ENCODE data around the gene CAND1. TPM values are rescaled to one million over a fixed set of nuclear protein-coding genes. Genes with fewer than 3 reads are reported as not detected.

CAND1 gene
- total RNA-seq (2022) (149 and 160 TPM in 2 replicates), Bru-seq, nascent RNA (percentile 93 among the genes with signal in this experiment), BruChase-seq, experiment 1, labeled RNA remaining after a 6-hour chase (percentile 97 among the genes with signal in this experiment), BruChase-seq, experiment 2, labeled RNA remaining after a 2-hour chase (percentile 95 among the genes with signal in this experiment)
- long read RNA-seq, full-length matches to known transcripts = 252 of 295 reads
- long read RNA-seq, partial matches to known transcripts = 21 of 295 reads
- long read RNA-seq, other reads (novel, unspliced or antisense) = 22 of 295 reads

DNA sequence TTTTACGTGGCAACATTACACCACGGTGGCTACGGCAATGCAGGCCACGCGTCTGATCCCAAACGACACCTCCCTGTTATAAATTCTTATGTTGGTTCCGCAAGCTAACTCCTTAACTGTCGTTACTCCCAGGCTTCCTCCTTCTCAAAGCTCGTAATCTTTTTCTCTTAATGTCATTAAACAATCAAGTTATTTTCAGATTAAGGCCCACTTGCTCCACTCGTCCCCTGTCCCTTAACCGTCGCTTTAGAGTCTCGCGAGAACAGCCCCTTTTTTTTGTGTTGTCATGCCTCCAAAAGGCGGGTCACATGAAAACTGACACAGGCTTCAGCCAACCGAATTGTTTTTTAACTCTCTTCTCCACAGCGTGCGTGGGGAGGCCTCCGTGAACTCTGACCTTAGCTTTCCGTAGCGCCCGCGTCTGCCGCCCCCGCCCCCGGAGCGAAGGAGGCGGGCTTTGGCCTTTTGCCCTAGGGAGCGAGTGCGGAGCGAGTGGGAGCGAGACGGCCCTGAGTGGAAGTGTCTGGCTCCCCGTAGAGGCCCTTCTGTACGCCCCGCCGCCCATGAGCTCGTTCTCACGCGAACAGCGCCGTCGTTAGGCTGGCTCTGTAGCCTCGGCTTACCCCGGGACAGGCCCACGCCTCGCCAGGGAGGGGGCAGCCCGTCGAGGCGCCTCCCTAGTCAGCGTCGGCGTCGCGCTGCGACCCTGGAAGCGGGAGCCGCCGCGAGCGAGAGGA lies at the start of gene CAND1:
Gene CAND1 (plus strand): TSS at position 463 of the 737 bp plus-strand sequence. CDS start 360 bp downstream, outside the sequence.
- intact Hi-C loops (cut with micrococcal nuclease) = no loop called here
- no peaks in the 10 kb centered on the region for H3K27me3 Mint-ChIP-seq (ENCODE audit: insufficient read depth, unreplicated experiment)
- CTCF ChIA-PET = interaction anchor here (0.6 to 1.4 kb wide), 12 partner anchors 9 to 1896 kb away, joined by 3 to 8 read pairs (median 3); no protein-coding TSS in a partner anchor
- H3K4me3 Mint-ChIP-seq (ENCODE audit: unreplicated experiment) = peak within 1 kb of the TSS; percentile 77
- peak within 1 kb of the TSS; percentile 99 for H3K27ac Mint-ChIP-seq (ENCODE audit: low read depth, unreplicated experiment)
- peaks cover 19% of the 10 kb centered on the region for H3K36me3 Mint-ChIP-seq (ENCODE audit: insufficient read depth, unreplicated experiment)
- H3K4me1 Mint-ChIP-seq (ENCODE audit: insufficient read depth, unreplicated experiment) = peaks cover 14% of the 10 kb centered on the region
- TF ChIP-seq, protein P1, sequence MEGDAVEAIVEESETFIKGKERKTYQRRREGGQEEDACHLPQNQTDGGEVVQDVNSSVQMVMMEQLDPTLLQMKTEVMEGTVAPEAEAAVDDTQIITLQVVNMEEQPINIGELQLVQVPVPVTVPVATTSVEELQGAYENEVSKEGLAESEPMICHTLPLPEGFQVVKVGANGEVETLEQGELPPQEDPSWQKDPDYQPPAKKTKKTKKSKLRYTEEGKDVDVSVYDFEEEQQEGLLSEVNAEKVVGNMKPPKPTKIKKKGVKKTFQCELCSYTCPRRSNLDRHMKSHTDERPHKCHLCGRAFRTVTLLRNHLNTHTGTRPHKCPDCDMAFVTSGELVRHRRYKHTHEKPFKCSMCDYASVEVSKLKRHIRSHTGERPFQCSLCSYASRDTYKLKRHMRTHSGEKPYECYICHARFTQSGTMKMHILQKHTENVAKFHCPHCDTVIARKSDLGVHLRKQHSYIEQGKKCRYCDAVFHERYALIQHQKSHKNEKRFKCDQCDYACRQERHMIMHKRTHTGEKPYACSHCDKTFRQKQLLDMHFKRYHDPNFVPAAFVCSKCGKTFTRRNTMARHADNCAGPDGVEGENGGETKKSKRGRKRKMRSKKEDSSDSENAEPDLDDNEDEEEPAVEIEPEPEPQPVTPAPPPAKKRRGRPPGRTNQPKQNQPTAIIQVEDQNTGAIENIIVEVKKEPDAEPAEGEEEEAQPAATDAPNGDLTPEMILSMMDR (IDR thresholded peaks at IDR 0.05; ENCODE audit: unreplicated experiment) = no peak
- peaks cover 4% of the 10 kb centered on the region for H3K9me3 Mint-ChIP-seq (ENCODE audit: unreplicated experiment)
- no TSS peak for BruUV-seq (replicated peaks)
- DNase-seq (ENCODE audit: unreplicated experiment) = peak; percentile 99
- POLR2A ChIA-PET = interaction anchor here (0.6 to 5.6 kb wide), 42 partner anchors 8 to 1137 kb away, joined by 3 to 58 read pairs (median 4); partner anchors contain the start of genes MDM1 and TMBIM4

DNA sequence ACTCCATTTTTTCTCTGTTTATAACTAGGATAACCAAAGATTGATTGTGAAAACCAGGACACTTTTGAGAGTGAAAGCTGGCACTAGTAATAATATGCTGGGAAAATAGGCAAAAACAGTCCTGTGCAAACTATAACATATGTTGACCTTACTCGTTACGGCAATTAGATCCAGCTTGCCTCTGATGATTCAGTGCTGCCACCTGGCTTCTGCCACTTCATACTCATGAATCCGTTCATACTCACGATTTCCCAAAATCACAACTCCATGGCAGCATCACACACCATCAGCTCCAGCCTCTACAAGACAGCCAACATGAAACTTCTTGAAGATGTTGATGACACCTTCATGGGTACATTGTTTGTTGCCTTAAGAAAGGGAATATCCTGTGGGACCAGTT lies 49.1 kb upstream of the CAND1 start:
- intact Hi-C loops (cut with micrococcal nuclease) = loop anchor here (1.0 kb wide), 4 partner anchors 59 to 316 kb away; no protein-coding TSS in a partner anchor
- CTCF ChIA-PET = interaction anchor here (0.6 to 4.9 kb wide), 50 partner anchors 14 to 491 kb away, joined by 3 to 81 read pairs (median 5); partner anchors contain the start of gene CAND1
- TF ChIP-seq, protein P1 (IDR thresholded peaks at IDR 0.05; ENCODE audit: unreplicated experiment) = peak; percentile 42
- POLR2A ChIA-PET = no interaction called here
- Mint-ChIP-seq H3K27me3 (ENCODE audit: insufficient read depth, unreplicated experiment) (peaks cover 40% of the 10 kb centered on the region), H3K4me3 (ENCODE audit: unreplicated experiment) (no peak overlapping the region), H3K36me3 (ENCODE audit: insufficient read depth, unreplicated experiment) (no peaks in the 10 kb centered on the region), H3K4me1 (ENCODE audit: insufficient read depth, unreplicated experiment) (no peaks in the 10 kb centered on the region), H3K9me3 (ENCODE audit: unreplicated experiment) (no peaks in the 10 kb centered on the region), H3K27ac (ENCODE audit: low read depth, unreplicated experiment) (no peak overlapping the region)
- no TSS peak for BruUV-seq (replicated peaks)
- peak; percentile 65 for DNase-seq (ENCODE audit: unreplicated experiment)

GRCh38 chr12:67222302-67222701 lies 46.9 kb upstream of the CAND1 start:
- BruUV-seq (replicated peaks) = no TSS peak
- DNase-seq (ENCODE audit: unreplicated experiment) = peak; percentile 50
- ChIA-PET POLR2A (interaction anchor here (0.6 kb wide), 1 partner anchor 199 kb away, joined by 3 read pairs; no protein-coding TSS in a partner anchor), CTCF (interaction anchor here (0.7 to 4.9 kb wide), 33 partner anchors 8 to 532 kb away, joined by 3 to 81 read pairs (median 4); no protein-coding TSS in a partner anchor)
- no peaks in the 10 kb centered on the region for H3K4me1 Mint-ChIP-seq (ENCODE audit: insufficient read depth, unreplicated experiment)
- no peaks in the 10 kb centered on the region for H3K36me3 Mint-ChIP-seq (ENCODE audit: insufficient read depth, unreplicated experiment)
- no peak overlapping the region for H3K4me3 Mint-ChIP-seq (ENCODE audit: unreplicated experiment)
- TF ChIP-seq, protein P1 (IDR thresholded peaks at IDR 0.05; ENCODE audit: unreplicated experiment) = peak; percentile 44
- peaks cover 21% of the 10 kb centered on the region for H3K27me3 Mint-ChIP-seq (ENCODE audit: insufficient read depth, unreplicated experiment)
- no peak overlapping the region for H3K27ac Mint-ChIP-seq (ENCODE audit: low read depth, unreplicated experiment)
- no peaks in the 10 kb centered on the region for H3K9me3 Mint-ChIP-seq (ENCODE audit: unreplicated experiment)
- intact Hi-C loops (cut with micrococcal nuclease) = no loop called here

DNA sequence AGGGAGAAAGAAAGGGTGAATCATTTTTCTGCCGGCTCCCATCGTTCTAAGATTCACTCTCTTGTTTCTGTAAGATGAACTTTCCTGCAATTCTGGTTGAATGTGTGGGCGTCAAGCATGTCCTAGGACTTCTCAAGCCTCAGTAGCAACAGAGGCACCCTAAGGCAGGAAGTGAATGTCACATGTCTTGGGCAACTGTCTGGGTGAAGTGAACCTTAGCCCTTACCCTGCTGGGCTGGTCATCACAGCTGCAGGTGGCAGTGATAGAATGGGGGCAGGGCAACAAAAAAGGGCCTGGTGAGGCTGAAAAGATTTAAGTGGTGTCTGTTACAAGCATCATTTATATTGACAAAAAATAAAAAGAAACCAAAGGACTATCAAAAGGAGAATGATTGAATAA lies 45.9 kb upstream of the CAND1 start:
- no peaks in the 10 kb centered on the region for H3K9me3 Mint-ChIP-seq (ENCODE audit: unreplicated experiment)
- H3K27ac Mint-ChIP-seq (ENCODE audit: low read depth, unreplicated experiment) = no peak overlapping the region
- H3K36me3 Mint-ChIP-seq (ENCODE audit: insufficient read depth, unreplicated experiment) = no peaks in the 10 kb centered on the region
- no peak for DNase-seq (ENCODE audit: unreplicated experiment)
- TF ChIP-seq, protein P1 (IDR thresholded peaks at IDR 0.05; ENCODE audit: unreplicated experiment) = no peak
- CTCF ChIA-PET = interaction anchor here (1.2 to 4.9 kb wide), 7 partner anchors 8 to 318 kb away, joined by 3 to 81 read pairs (median 5); no protein-coding TSS in a partner anchor
- H3K4me1 Mint-ChIP-seq (ENCODE audit: insufficient read depth, unreplicated experiment) = no peaks in the 10 kb centered on the region
- H3K27me3 Mint-ChIP-seq (ENCODE audit: insufficient read depth, unreplicated experiment) = peaks cover 12% of the 10 kb centered on the region
- intact Hi-C loops (cut with micrococcal nuclease) = no loop called here
- H3K4me3 Mint-ChIP-seq (ENCODE audit: unreplicated experiment) = no peak overlapping the region
- POLR2A ChIA-PET = no interaction called here
- BruUV-seq (replicated peaks) = no TSS peak
